K562 (cell line): ENCODE results near the gene ADNP. TPM values are rescaled to one million over a fixed set of nuclear protein-coding genes. Genes with fewer than 3 reads are reported as not detected.
A peak's percentile ranks its signal among the peaks of the same experiment; 100 is the strongest.

Experiments
- ATAC-seq: fragments of 200-7000 bp; cut with Tn5 transposase; 3 replicates; pipeline ENCODE4 v1.9.1; 2020; ENCODE audit warnings: moderate library complexity
- BruUV-seq: library from RNA; stranded (reverse); fragments of 400-500 nt; replicated peaks from 2 replicates; lab custom pipeline; 2021; lab: Mats Ljungman, UMichigan
- CTCF ChIA-PET: fragments of 300-600 bp; formaldehyde crosslinking; extraction: SDS; loops from one replicate; lab custom pipeline; 2021; ENCODE audit warnings: low intra/inter-chr PET ratio; lab: Yijun Ruan, JAX
- POLR2A ChIA-PET: fragments of 300-600, 350-650 bp; sonication (Branson Sonifier 250); formaldehyde crosslinking; extraction: SDS; loops from one replicate; lab custom pipeline; 2021; ENCODE audit warnings: antibody characterized with exemption, inconsistent platforms; lab: Yijun Ruan, JAX
- DNase-seq, 4 experiments: peaks; one replicate each; pipeline versions ENCODE4 v3.0.0 to v3.0.0-alpha.2; 2011 to 2018; ENCODE audit warnings: low spot score in 3 of 4, mixed read lengths in 3 of 4; ENCODE audit errors: extremely low read depth in 1 of 4
- FAIRE-seq: peaks from 2 replicates; lab custom pipeline; 2011; peaks lifted over from hg19 to GRCh38; lab: Jason Lieb, UNC
- H2AFZ ChIP-seq: 2 replicates; pipeline ENCODE4 v1.6.0; 2011; ENCODE audit warnings: low read depth, low read length, control low read depth, inconsistent platforms
- H3K27ac ChIP-seq: fragments of 200-600 bp; 3 replicates; pipeline ENCODE4 v1.8.0; 2011; ENCODE audit warnings: low read depth, mild to moderate bottlenecking, control low read depth, inconsistent platforms, low read length, moderate library complexity, mixed read lengths; ENCODE audit errors: extremely low read depth
- H3K27me3 ChIP-seq, 2 experiments: fragments of 300-600 bp in 1 of 2; 2 replicates in 1 of 2; 3 replicates in 1 of 2; pipeline versions ENCODE4 v1.6.0 to v1.8.0; 2011; ENCODE audit warnings: inconsistent platforms in 2 of 2, low read length in 2 of 2, mild to moderate bottlenecking in 1 of 2, mixed read lengths in 1 of 2, moderate library complexity in 1 of 2; ENCODE audit not compliant: control insufficient read depth in 2 of 2, insufficient read depth in 2 of 2
- H3K36me3 ChIP-seq: fragments of 300-600 bp; 3 replicates; pipeline ENCODE4 v1.8.0; 2011; ENCODE audit warnings: mild to moderate bottlenecking, low read length, inconsistent platforms; ENCODE audit not compliant: control insufficient read depth, insufficient read depth
- H3K4me1 ChIP-seq, 2 experiments: fragments of 200-600 bp in 1 of 2; replicated peaks in 1 of 2; 2 replicates in 1 of 2; 3 replicates in 1 of 2; pipeline versions ENCODE4 v1.5.1 to v1.8.0; 2011; ENCODE audit warnings: inconsistent platforms in 2 of 2, low read length in 2 of 2, mild to moderate bottlenecking in 1 of 2, mixed read lengths in 1 of 2, moderate library complexity in 1 of 2; ENCODE audit not compliant: control insufficient read depth in 2 of 2, insufficient read depth in 2 of 2
- H3K4me2 ChIP-seq: 2 replicates; pipeline ENCODE4 v1.6.1; 2011; ENCODE audit warnings: low read length, control low read depth, inconsistent platforms, mixed read lengths; ENCODE audit not compliant: insufficient read depth
- H3K4me3 ChIP-seq: fragments of 200-600 bp; sonication (generic), shearing (Covaris generic); 2 replicates; pipeline ENCODE4 v1.5.1; 2016; ENCODE audit warnings: control low read depth, inconsistent platforms
- H3K79me2 ChIP-seq: fragments of 200-600 bp; 3 replicates; pipeline ENCODE4 v1.8.0; 2011; ENCODE audit warnings: low read length, inconsistent platforms; ENCODE audit not compliant: control insufficient read depth, insufficient read depth
- H3K9ac ChIP-seq, 2 experiments: 2 replicates each; pipeline versions ENCODE4 v1.6.0 to v1.6.1; 2011; ENCODE audit warnings: low read depth in 2 of 2, low read length in 2 of 2, control low read depth in 1 of 2, inconsistent platforms in 1 of 2, mild to moderate bottlenecking in 1 of 2, mixed read lengths in 1 of 2; ENCODE audit not compliant: insufficient read depth in 1 of 2
- H3K9me1 ChIP-seq: one replicate; pipeline ENCODE4 v1.6.0; 2011; ENCODE audit warnings: inconsistent platforms, mild to moderate bottlenecking, low read length, moderate library complexity; ENCODE audit not compliant: control insufficient read depth, insufficient read depth
- H3K9me3 ChIP-seq: replicated peaks from 2 replicates; pipeline ENCODE4 v1.5.1; 2011; ENCODE audit warnings: low read depth, low read length, inconsistent platforms; ENCODE audit not compliant: control insufficient read depth, insufficient read depth
- H4K20me1 ChIP-seq: replicated peaks from 2 replicates; pipeline ENCODE4 v1.6.1; 2011; ENCODE audit warnings: low read length, inconsistent platforms, mixed read lengths; ENCODE audit not compliant: control insufficient read depth, insufficient read depth
- CBFA2T3 ChIP-seq: fragments of 450-650 bp; IDR thresholded peaks from 2 replicates; pipeline ENCODE4 v1.6.1; 2017
- ETS2 ChIP-seq: IDR thresholded peaks from 2 replicates; pipeline ENCODE4 v1.6.1; 2016; ENCODE audit warnings: borderline replicate concordance, missing genetic modification characterization, mild to moderate bottlenecking, moderate library complexity, missing compliant biosample characterization; ENCODE audit not compliant: poor library complexity, severe bottlenecking
- FOXP1 ChIP-seq: sonication (generic); formaldehyde crosslinking; IDR thresholded peaks from 2 replicates; pipeline ENCODE4 v1.8.0; 2022; ENCODE audit warnings: mild to moderate bottlenecking, missing genetic modification reagents
- GTF2F1 ChIP-seq: IDR thresholded peaks from 2 replicates; pipeline ENCODE4 v1.6.1; 2011; ENCODE audit warnings: low read depth, low read length, improper control_type of control experiment
- MECOM ChIP-seq: fragments of 250-450 bp; sonication (Bioruptor Pico); IDR thresholded peaks from 2 replicates; pipeline ENCODE4 v1.8.0; 2022; ENCODE audit warnings: inconsistent platforms
- MTA2 ChIP-seq: fragments of 450-650 bp; IDR thresholded peaks from 2 replicates; pipeline ENCODE4 v1.6.1; 2016; ENCODE audit warnings: low read depth
- PHB2 ChIP-seq: fragments of 450-650 bp; IDR thresholded peaks from 2 replicates; pipeline ENCODE4 v1.6.1; 2017; ENCODE audit warnings: low read depth
- PML ChIP-seq: IDR thresholded peaks from 2 replicates; pipeline ENCODE4 v1.6.1; 2012; ENCODE audit warnings: low read length, inconsistent platforms
- POLR3A ChIP-seq: IDR thresholded peaks from 2 replicates; pipeline ENCODE4 v1.6.1; 2011; ENCODE audit warnings: borderline replicate concordance, mild to moderate bottlenecking, moderate library complexity; ENCODE audit not compliant: insufficient read length, insufficient read depth; ENCODE audit errors: extremely low read depth
- SIX5 ChIP-seq, 2 experiments: IDR thresholded peaks; 2 replicates each; pipeline ENCODE4 v1.6.1; 2011; ENCODE audit warnings: low read length in 2 of 2, borderline replicate concordance in 1 of 2, low read depth in 1 of 2, mild to moderate bottlenecking in 1 of 2, moderate library complexity in 1 of 2; ENCODE audit not compliant: insufficient read depth in 1 of 2
- SRSF3 ChIP-seq: fragments of 200-400 bp; formaldehyde crosslinking; IDR thresholded peaks from 2 replicates; pipeline ENCODE4 v1.6.1; 2016; ENCODE audit warnings: mild to moderate bottlenecking, low read length, moderate library complexity; ENCODE audit not compliant: insufficient read depth
- TAL1 ChIP-seq: fragments of 450-650 bp; IDR thresholded peaks from 2 replicates; pipeline ENCODE4 v1.6.1; 2016; ENCODE audit warnings: mild to moderate bottlenecking
- TEAD2 ChIP-seq: fragments of 450-650 bp; IDR thresholded peaks from 2 replicates; pipeline ENCODE4 v1.6.1; 2016; ENCODE audit warnings: missing genetic modification characterization, control low read depth, missing compliant biosample characterization
- THRAP3 ChIP-seq: fragments of 450-650 bp; IDR thresholded peaks from 2 replicates; pipeline ENCODE4 v1.6.1; 2016; ENCODE audit warnings: mild to moderate bottlenecking, inconsistent platforms, borderline replicate concordance
- ZEB2 ChIP-seq: fragments of 450-650 bp; IDR thresholded peaks from 2 replicates; pipeline ENCODE4 v1.6.1; 2016
- ZNF785 ChIP-seq: fragments of 250-450 bp; sonication (Bioruptor Pico); IDR thresholded peaks from 2 replicates; pipeline ENCODE4 v1.4.0; 2020; ENCODE audit warnings: mild to moderate bottlenecking
- ZSCAN29 ChIP-seq: fragments of 450-650 bp; IDR thresholded peaks from 2 replicates; pipeline ENCODE4 v1.6.1; 2017
- WGBS: fragments of 100-300 bp; shearing (Covaris generic); methylation state at CpG from one replicate; pipeline ENCODE4 v1.1.6; 2016; ENCODE audit warnings: low coverage, mixed read lengths; ENCODE audit not compliant: insufficient coverage; ENCODE audit errors: missing lambda C conversion rate; 5-methylcytosine and 5-hydroxymethylcytosine counted together
- in situ Hi-C: fragments of 300-500 bp; cut with MboI; formaldehyde crosslinking; loops from 4 replicates; pipeline ENCODE4 v1.15.0; 2018; ENCODE audit warnings: inconsistent platforms, mixed read lengths
- intact Hi-C: fragments of 100-400 bp; cut with micrococcal nuclease; formaldehyde crosslinking; loops from 2 replicates; pipeline ENCODE4 v1.14.2; 2022
- polyA plus RNA-seq, 8 experiments: library from polyadenylated mRNA; depleted of rRNA in 4 of 8; stranded (reverse) in 5 of 8; unstranded in 3 of 8; fragments of >200 nt; fragmentation: Nextera tagmentation in 2 of 8; fragmentation: Illumina TruSeq in 1 of 8; extraction: Ambion mirVana in 2 of 8; extraction: Trizol in 1 of 8; gene quantifications; 2 replicates each; pipeline versions ENCODE4 v1.2.1 to v1.2.3, GENCODE V29; 2011 to 2014; ENCODE audit warnings: inconsistent platforms in 1 of 8, missing spikeins in 1 of 8
- total RNA-seq, 7 experiments: library from RNA; depleted of rRNA in 6 of 7; stranded (reverse); fragments of >200 nt in 6 of 7; fragmentation: Illumina TruSeq in 2 of 7; extraction: Trizol in 2 of 7; gene quantifications; 2 replicates each; pipeline versions ENCODE4 v1.2.1 to v1.2.3, GENCODE V29; 2011 to 2021; ENCODE audit warnings: low replicate concordance in 1 of 7
- TF ChIP-seq, protein P1 (sequence below): IDR thresholded peaks from 3 replicates; pipeline ENCODE4 v1.6.1; 2011; ENCODE audit warnings: borderline replicate concordance, mild to moderate bottlenecking; ENCODE audit not compliant: insufficient read length, insufficient read depth
- TF ChIP-seq, protein P2 (sequence below): fragments of 450-650 bp; formaldehyde crosslinking; IDR thresholded peaks from 2 replicates; pipeline ENCODE4 v1.4.0; 2020; ENCODE audit warnings: mild to moderate bottlenecking, moderate library complexity

The ADNP gene
- total and polyA plus RNA-seq, 9 of the 15 experiments (the other 6 are each of a cell fraction or from before 2014, with no cell fraction given) = 17.8 to 59.9 (median 25.3) TPM

DNA sequence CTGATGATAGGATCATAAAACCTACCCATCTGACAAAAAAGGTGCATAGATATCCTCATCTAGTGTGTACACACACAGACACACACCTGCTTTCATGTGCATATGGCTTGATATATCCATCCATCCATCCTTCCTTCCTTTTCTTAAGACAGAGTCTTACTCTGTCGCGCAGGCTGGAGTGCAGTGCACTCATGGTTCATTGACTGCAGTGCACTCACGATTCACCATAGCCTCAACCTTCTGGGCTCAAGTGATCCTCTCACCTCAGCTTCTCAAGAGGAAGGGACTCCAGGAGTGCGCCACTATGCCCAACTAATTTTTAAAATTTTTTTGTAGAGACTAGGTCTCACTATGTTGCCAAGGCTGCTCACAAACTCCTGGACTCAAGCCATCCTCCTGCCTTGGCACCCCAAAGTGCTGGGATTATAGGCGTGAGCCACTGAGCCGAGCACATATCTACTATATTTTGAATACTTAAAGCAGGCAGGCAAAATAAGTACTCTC lies 27.1 kb downstream of the ADNP start (continued):
- TF ChIP-seq ZEB2 (no peak), THRAP3 (no peak), MTA2 (no peak), GTF2F1 (no peak)

DNA sequence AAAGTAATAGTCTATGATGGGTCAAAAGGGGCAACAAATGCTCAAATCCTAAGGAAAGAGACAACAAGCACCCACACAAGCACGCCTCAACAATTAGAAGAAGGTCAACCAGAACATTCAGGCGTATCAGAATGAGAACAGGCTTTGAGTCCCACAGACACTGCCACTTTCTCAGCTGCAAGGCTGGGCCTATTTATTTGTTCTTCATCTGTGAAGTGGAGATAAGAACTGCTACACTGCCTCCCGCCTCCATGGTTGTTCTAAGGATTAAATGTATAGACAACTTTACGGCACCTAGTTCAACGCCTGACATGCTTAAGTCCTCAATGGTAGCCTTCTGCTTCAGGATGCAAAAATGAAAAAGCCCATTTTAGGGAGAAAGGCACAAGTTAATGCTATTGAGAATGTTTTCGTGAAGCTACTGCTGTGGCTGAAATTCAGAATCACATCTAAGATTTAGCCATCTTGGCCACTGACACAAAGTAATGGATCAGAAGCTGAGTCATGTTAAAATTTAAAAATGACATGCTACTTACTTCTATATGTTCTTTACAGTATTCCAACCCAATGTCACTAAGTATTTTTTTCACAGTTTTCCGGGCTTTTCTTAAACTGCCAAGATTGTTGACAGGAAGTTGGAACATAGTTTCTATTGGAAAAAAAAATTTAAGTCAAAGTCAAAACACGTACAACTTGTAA lies 27.7 kb downstream of the ADNP start:
- no peaks in the 10 kb centered on the region for H3K9me3 ChIP-seq
- intact Hi-C loops = no loop called here
- TF ChIP-seq PHB2 (peak; percentile 77), MECOM (CRISPR knock-in tag) (no peak), FOXP1 (CRISPR knock-in tag) (no peak), ETS2 (tag) (no peak), CBFA2T3 (peak; percentile 98), SRSF3 (no peak), SIX5 (IDR thresholded peaks at IDR 0.05; ENCODE audit: borderline replicate concordance in 1 of 2, insufficient read depth in 1 of 2, low read depth in 1 of 2, low read length in 2 of 2) (no peak), PML (peak; percentile 94), POLR3A (no peak), TAL1 (peak; percentile 96), ZNF785 (CRISPR knock-in tag) (no peak), ZSCAN29 (no peak), TEAD2 (no peak)
- TF ChIP-seq, protein P1, sequence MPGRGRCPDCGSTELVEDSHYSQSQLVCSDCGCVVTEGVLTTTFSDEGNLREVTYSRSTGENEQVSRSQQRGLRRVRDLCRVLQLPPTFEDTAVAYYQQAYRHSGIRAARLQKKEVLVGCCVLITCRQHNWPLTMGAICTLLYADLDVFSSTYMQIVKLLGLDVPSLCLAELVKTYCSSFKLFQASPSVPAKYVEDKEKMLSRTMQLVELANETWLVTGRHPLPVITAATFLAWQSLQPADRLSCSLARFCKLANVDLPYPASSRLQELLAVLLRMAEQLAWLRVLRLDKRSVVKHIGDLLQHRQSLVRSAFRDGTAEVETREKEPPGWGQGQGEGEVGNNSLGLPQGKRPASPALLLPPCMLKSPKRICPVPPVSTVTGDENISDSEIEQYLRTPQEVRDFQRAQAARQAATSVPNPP = no peak
- TF ChIP-seq, protein P2, sequence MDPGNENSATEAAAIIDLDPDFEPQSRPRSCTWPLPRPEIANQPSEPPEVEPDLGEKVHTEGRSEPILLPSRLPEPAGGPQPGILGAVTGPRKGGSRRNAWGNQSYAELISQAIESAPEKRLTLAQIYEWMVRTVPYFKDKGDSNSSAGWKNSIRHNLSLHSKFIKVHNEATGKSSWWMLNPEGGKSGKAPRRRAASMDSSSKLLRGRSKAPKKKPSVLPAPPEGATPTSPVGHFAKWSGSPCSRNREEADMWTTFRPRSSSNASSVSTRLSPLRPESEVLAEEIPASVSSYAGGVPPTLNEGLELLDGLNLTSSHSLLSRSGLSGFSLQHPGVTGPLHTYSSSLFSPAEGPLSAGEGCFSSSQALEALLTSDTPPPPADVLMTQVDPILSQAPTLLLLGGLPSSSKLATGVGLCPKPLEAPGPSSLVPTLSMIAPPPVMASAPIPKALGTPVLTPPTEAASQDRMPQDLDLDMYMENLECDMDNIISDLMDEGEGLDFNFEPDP (CRISPR knock-in tag) = no peak

More for the DNA sequence above, 27.7 kb downstream of the ADNP start:
- peak overlapping the region in 1 of 2 experiments; percentile 51; a peak in 2 of 4 replicates for H3K9ac ChIP-seq
- POLR2A ChIA-PET = interaction anchor here (0.8 to 2.2 kb wide), 11 partner anchors 8 to 30 kb away, joined by 3 to 11 read pairs (median 4); no protein-coding TSS in a partner anchor
- no TSS peak for BruUV-seq
- H3K27me3 ChIP-seq = no peaks in the 10 kb centered on the region
- peaks cover 9% of the 10 kb centered on the region for H3K9me1 ChIP-seq
- peaks cover 70% of the 10 kb centered on the region for H3K36me3 ChIP-seq
- FAIRE-seq (peak; percentile 97), ATAC-seq (peak; percentile 92), DNase-seq (peak; percentile 85 to 93 (median 89))
- H3K79me2 ChIP-seq = peaks cover 88% of the 10 kb centered on the region
- peak overlapping the region; percentile 74 for H3K4me2 ChIP-seq
- H2AFZ ChIP-seq = peak overlapping the region; percentile 50; the same call in 1 of the 2 replicates
- H3K4me3 ChIP-seq = no peak overlapping the region
- H4K20me1 ChIP-seq = peaks cover 21% of the 10 kb centered on the region; the same call in 1 of the 2 replicates
- H3K4me1 ChIP-seq = peaks cover 4 to 39% of the 10 kb centered on the region in 2 experiments
- in situ Hi-C loops = no loop called here
- peak overlapping the region; percentile 83 for H3K27ac ChIP-seq
- WGBS = 4% methylated on average over 8 of the region's 8 CpGs
- CTCF ChIA-PET = no interaction called here
